GM12878 (cell line): ENCODE results near the gene PIGBOS1. TPM values are rescaled to one million over a fixed set of nuclear protein-coding genes. Genes with fewer than 3 reads are reported as not detected.

ENCODE experiments used
- ATAC-seq: fragments of 200-7000 bp; cut with Tn5 transposase; 3 replicates; pipeline ENCODE4 v1.9.1; 2020; ENCODE audit warnings: mild to moderate bottlenecking, moderate library complexity
- BruUV-seq: library from RNA; stranded (reverse); fragments of 400-500 nt; replicated peaks from 2 replicates; lab custom pipeline; 2021; lab: Mats Ljungman, UMichigan
- CTCF ChIA-PET: fragments of 300-600 bp; sonication (Branson Sonifier 250); formaldehyde crosslinking; extraction: SDS; loops from one replicate; lab custom pipeline; 2021; ENCODE audit warnings: inconsistent platforms; lab: Yijun Ruan, JAX
- POLR2A ChIA-PET: fragments of 350-600 bp; formaldehyde crosslinking; extraction: SDS; loops from one replicate; lab custom pipeline; 2021; ENCODE audit warnings: inconsistent platforms; lab: Charles Lee
- RAD21 ChIA-PET: fragments of 300-600 bp; sonication (Branson Sonifier 250); formaldehyde crosslinking; loops from one replicate; lab custom pipeline; 2023; ENCODE audit warnings: antibody characterized with exemption; ENCODE audit not compliant: unreplicated experiment; lab: Charles Lee
- SMC1A ChIA-PET: fragments of 300-600 bp; sonication (Branson Sonifier 250); formaldehyde crosslinking; loops from one replicate; lab custom pipeline; 2023; ENCODE audit not compliant: unreplicated experiment, uncharacterized antibody; lab: Charles Lee
- DNase-seq: peaks from one replicate; pipeline ENCODE4 v3.0.0-alpha.2; 2011; ENCODE audit warnings: low read depth, low spot score
- FAIRE-seq: peaks from 3 replicates; lab custom pipeline; 2011; peaks lifted over from hg19 to GRCh38; lab: Jason Lieb, UNC
- H2AFZ ChIP-seq: 2 replicates; pipeline ENCODE4 v1.6.0; 2011; ENCODE audit warnings: low read depth, low read length, control low read depth; ENCODE audit not compliant: control insufficient read depth
- H3K27ac ChIP-seq: 2 replicates; pipeline ENCODE4 v1.5.1; 2011; ENCODE audit warnings: control low read depth; ENCODE audit not compliant: control insufficient read depth, insufficient read depth
- H3K27me3 ChIP-seq, 2 experiments: replicated peaks in 1 of 2; 2 replicates each; pipeline versions ENCODE4 v1.6.0 to v1.6.1; 2011; ENCODE audit warnings: low read length in 1 of 2; ENCODE audit not compliant: control insufficient read depth in 2 of 2, insufficient read depth in 2 of 2
- H3K36me3 ChIP-seq, 2 experiments: 2 replicates each; pipeline ENCODE4 v1.5.1; 2011; ENCODE audit warnings: low read length in 1 of 2; ENCODE audit not compliant: control insufficient read depth in 2 of 2, insufficient read depth in 2 of 2
- H3K4me1 ChIP-seq: 2 replicates; pipeline ENCODE4 v1.6.1; 2011; ENCODE audit warnings: mild to moderate bottlenecking, low read length, moderate library complexity, mixed read lengths; ENCODE audit not compliant: control insufficient read depth, insufficient read depth
- H3K4me2 ChIP-seq: 2 replicates; pipeline ENCODE4 v1.6.0; 2011; ENCODE audit warnings: control low read depth; ENCODE audit not compliant: control insufficient read depth, insufficient read depth
- H3K4me3 ChIP-seq: fragments of 200-600 bp; sonication (generic); 2 replicates; pipeline ENCODE4 v1.5.1; 2016
- H3K79me2 ChIP-seq: 2 replicates; pipeline ENCODE4 v1.6.0; 2011; ENCODE audit warnings: low read length; ENCODE audit not compliant: control insufficient read depth, insufficient read depth
- H3K9ac ChIP-seq: 2 replicates; pipeline ENCODE4 v1.8.0; 2011; ENCODE audit warnings: low read length, control low read depth, mixed read lengths; ENCODE audit not compliant: control insufficient read depth, insufficient read depth
- H3K9me3 ChIP-seq: replicated peaks from 3 replicates; pipeline ENCODE4 v1.5.1; 2011; ENCODE audit warnings: mild to moderate bottlenecking, low read length; ENCODE audit not compliant: control insufficient read depth, insufficient read depth
- H4K20me1 ChIP-seq: 2 replicates; pipeline ENCODE4 v1.6.0; 2011; ENCODE audit not compliant: control insufficient read depth, insufficient read depth
- CHD1 ChIP-seq: IDR thresholded peaks from 2 replicates; pipeline ENCODE4 v1.6.1; 2012; ENCODE audit warnings: low read depth, low read length, improper control_type of control experiment
- E2F8 ChIP-seq: fragments of 450-650 bp; IDR thresholded peaks from 2 replicates; pipeline ENCODE4 v1.6.1; 2018; ENCODE audit warnings: mild to moderate bottlenecking, low read depth, moderate library complexity; ENCODE audit not compliant: partially characterized antibody
- EED ChIP-seq: sonication (generic); IDR thresholded peaks from 2 replicates; pipeline ENCODE4 v1.6.1; 2016; ENCODE audit warnings: antibody characterized with exemption, low read depth
- ESRRA ChIP-seq: IDR thresholded peaks from 2 replicates; pipeline ENCODE4 v1.6.1; 2012; ENCODE audit warnings: mild to moderate bottlenecking, low read length, improper control_type of control experiment
- JUNB ChIP-seq: IDR thresholded peaks from 2 replicates; pipeline ENCODE4 v1.6.1; 2016; ENCODE audit warnings: antibody characterized with exemption, mild to moderate bottlenecking
- KAT2A ChIP-seq: conservative IDR thresholded peaks from 2 replicates; pipeline ENCODE4 v1.6.1; 2011; ENCODE audit warnings: low read depth, low read length; ENCODE audit not compliant: control insufficient read depth
- POU2F2 ChIP-seq: IDR thresholded peaks from 3 replicates; pipeline ENCODE4 v1.6.1; 2011; ENCODE audit warnings: low read depth, mild to moderate bottlenecking, low read length, borderline replicate concordance
- RELA ChIP-seq: fragments of 450-650 bp; IDR thresholded peaks from 2 replicates; pipeline ENCODE4 v1.8.0; 2014; ENCODE audit warnings: borderline replicate concordance; ENCODE audit not compliant: partially characterized antibody
- SPI1 ChIP-seq: IDR thresholded peaks from 2 replicates; pipeline ENCODE4 v1.6.1; 2011; ENCODE audit warnings: low read depth, mild to moderate bottlenecking, low read length, moderate library complexity, borderline replicate concordance; ENCODE audit not compliant: insufficient read depth
- SREBF2 ChIP-seq: IDR thresholded peaks from 2 replicates; pipeline ENCODE4 v1.6.1; 2012; ENCODE audit warnings: mild to moderate bottlenecking, low read length
- TARDBP ChIP-seq: IDR thresholded peaks from 2 replicates; pipeline ENCODE4 v1.6.1; 2016; ENCODE audit warnings: borderline replicate concordance
- TCF12 ChIP-seq: IDR thresholded peaks from 2 replicates; pipeline ENCODE4 v1.6.1; 2011; ENCODE audit warnings: low read depth, mild to moderate bottlenecking, low read length
- WGBS: methylation state at CpG from one replicate; pipeline ENCODE4 v1.1.6; 2016; ENCODE audit warnings: low lambda C conversion rate; ENCODE audit not compliant: insufficient replicate concordance, insufficient coverage; ENCODE audit errors: missing lambda C conversion rate; 5-methylcytosine and 5-hydroxymethylcytosine counted together
- in situ Hi-C: fragments of 300-500 bp; cut with MboI; formaldehyde crosslinking; loops from 9 replicates; pipeline ENCODE4 v1.14.3; 2018; ENCODE audit warnings: mixed read lengths
- intact Hi-C: fragments of 100-400 bp; cut with micrococcal nuclease; formaldehyde crosslinking; loops from one replicate; pipeline ENCODE4 v1.14.2; 2022; ENCODE audit not compliant: unreplicated experiment
- polyA plus RNA-seq, 11 experiments: library from polyadenylated mRNA; depleted of rRNA in 4 of 11; unstranded in 6 of 11; stranded (reverse) in 5 of 11; fragments of >200 nt; fragmentation: Nextera tagmentation in 4 of 11; fragmentation: Illumina TruSeq in 1 of 11; extraction: Ambion mirVana in 4 of 11; extraction: Trizol in 1 of 11; gene quantifications; 1 replicate in 1 of 11; 2 replicates in 10 of 11; pipeline versions ENCODE4 v1.2.1 to v1.2.3, GENCODE V29; 2011 to 2016; ENCODE audit warnings: inconsistent platforms in 2 of 11, missing spikeins in 2 of 11, low read depth in 1 of 11
- total RNA-seq, 4 experiments: library from RNA; depleted of rRNA in 3 of 4; stranded (reverse); fragments of >200 nt in 3 of 4; fragmentation: Illumina TruSeq in 1 of 4; extraction: Trizol in 1 of 4; gene quantifications; 2 replicates each; pipeline versions ENCODE4 v1.2.1 to v1.2.3, GENCODE V29; 2013 to 2021

PIGBOS1 gene
- total and polyA plus RNA-seq, 10 of the 15 experiments (the other 5 are each of a cell fraction or from before 2014, with no cell fraction given): 7.1 to 24.7 (median 10.2) TPM

GRCh38 chr15:55327387-55327786 is 8.5 kb upstream of the PIGBOS1 start:
- no TSS peak for BruUV-seq
- ChIA-PET POLR2A (no interaction called here), SMC1A (no interaction called here), CTCF (interaction anchor here (1.6 kb wide), 1 partner anchor 107 kb away, joined by 4 read pairs; no protein-coding TSS in a partner anchor), RAD21 (no interaction called here)
- no peak for DNase-seq
- no peak overlapping the region for H3K27ac ChIP-seq
- H4K20me1 ChIP-seq: no peaks in the 10 kb centered on the region
- TF ChIP-seq TARDBP (no peak), E2F8 (no peak), SPI1 (peak; percentile 29; the same call in 1 of the 2 replicates)
- no peak overlapping the region for H3K9ac ChIP-seq
- 0 out of 2 replicates have a peak, but pooled peaks cover 2% of the 10 kb centered on the region for H3K79me2 ChIP-seq
- in situ Hi-C loops (no loop called here), intact Hi-C loops (no loop called here)
- H3K4me1 ChIP-seq: no peaks in the 10 kb centered on the region
- no peak overlapping the region for H3K4me3 ChIP-seq
- H2AFZ ChIP-seq: no peak overlapping the region
- no peak overlapping the region for H3K4me2 ChIP-seq
- H3K27me3 ChIP-seq: no peaks in the 10 kb centered on the region
- FAIRE-seq: no peak
- H3K9me3 ChIP-seq: no peaks in the 10 kb centered on the region
- no peak for ATAC-seq
- WGBS: 36% methylated on average over 1 of the region's 1 CpG
- H3K36me3 ChIP-seq: peaks cover 0 to 8% of the 10 kb centered on the region in 2 experiments; a peak in 1 of 4 replicates

- SMC1A ChIA-PET: interaction anchor here (0.8 to 1.5 kb wide), 3 partner anchors 33 to 112 kb away, joined by 3 to 5 read pairs (median 4); no protein-coding TSS in a partner anchor
Measured at GRCh38 chr15:55322467-55322866, 3.5 kb upstream of the PIGBOS1 start.

More at GRCh38 chr15:55322467-55322866, 3.5 kb upstream of the PIGBOS1 start:
- H3K27me3 ChIP-seq: no peaks in the 10 kb centered on the region
- no peak overlapping the region for H3K4me3 ChIP-seq
- intact Hi-C loops (no loop called here), in situ Hi-C loops (no loop called here)
- WGBS: 95% methylated on average over 5 of the region's 5 CpGs
- no peak for ATAC-seq
- no TSS peak for BruUV-seq
- no peak overlapping the region for H3K4me2 ChIP-seq
- H3K36me3 ChIP-seq: 0 out of 4 replicates have a peak, but pooled peaks cover 0 to under 1% of the 10 kb centered on the region in 2 experiments
- H3K9me3 ChIP-seq: no peaks in the 10 kb centered on the region
- no peak for TF ChIP-seq RELA
- TF ChIP-seq EED: no peak
- no peak for TF ChIP-seq ESRRA
- no peak for TF ChIP-seq JUNB
- TF ChIP-seq SREBF2: no peak
- TF ChIP-seq TCF12: no peak
- TF ChIP-seq KAT2A: no peak
- TF ChIP-seq CHD1: no peak
- TF ChIP-seq POU2F2: no peak
- H3K27ac ChIP-seq: no peak overlapping the region
- no peak for FAIRE-seq
- no peaks in the 10 kb centered on the region for H3K4me1 ChIP-seq
- peaks cover 32% of the 10 kb centered on the region for H3K79me2 ChIP-seq
- ChIA-PET CTCF (interaction anchor here (2.7 kb wide), 1 partner anchor 117 kb away, joined by 10 read pairs; no protein-coding TSS in a partner anchor), RAD21 (interaction anchor here (1.1 to 1.6 kb wide), 3 partner anchors 80 to 111 kb away, joined by 3 to 6 read pairs (median 3); partner anchors contain the start of genes CCPG1 and PIERCE2), POLR2A (no interaction called here)
- DNase-seq: no peak
- H2AFZ ChIP-seq: no peak overlapping the region
- H3K9ac ChIP-seq: no peak overlapping the region
- no peaks in the 10 kb centered on the region for H4K20me1 ChIP-seq
